Liver (tissue), 9 donors: ENCODE results near the gene SPTLC3. TPM values are rescaled to one million over a fixed set of nuclear protein-coding genes. Genes with fewer than 3 reads are reported as not detected.
A peak's percentile ranks its signal among the peaks of the same experiment; 100 is the strongest.
"Not testable (repeated sequence)": the region's sequence is repeated elsewhere in the genome, so short reads cannot be mapped to it uniquely, and the experiment has no call there.

Experiments used
- DNase-seq: peaks from one replicate; pipeline ENCODE4 v3.0.0-alpha.2; 2017; ENCODE audit warnings: low spot score
- H3K27ac ChIP-seq, 2 donors: one replicate each; pipeline ENCODE4 v1.7.0; 2013; ENCODE audit warnings: inconsistent platforms in 2 of 2, low read length in 2 of 2, control low read depth in 1 of 2, low read depth in 1 of 2, mild to moderate bottlenecking in 1 of 2
- H3K27me3 ChIP-seq, 4 donors: one replicate each; pipeline versions ENCODE4 v1.6.1 to v1.7.0; 2013; ENCODE audit warnings: low read length in 3 of 4, inconsistent platforms in 1 of 4, mild to moderate bottlenecking in 1 of 4, moderate library complexity in 1 of 4; ENCODE audit not compliant: control insufficient read depth in 4 of 4, insufficient read depth in 4 of 4
- H3K36me3 ChIP-seq, 4 donors: one replicate each; pipeline versions ENCODE4 v1.6.1 to v1.7.0; 2013; ENCODE audit warnings: low read length in 3 of 4, mild to moderate bottlenecking in 3 of 4, low read depth in 1 of 4, moderate library complexity in 1 of 4; ENCODE audit not compliant: control insufficient read depth in 4 of 4, insufficient read depth in 3 of 4
- H3K4me1 ChIP-seq, 4 donors: one replicate each; pipeline versions ENCODE4 v1.6.1 to v1.7.0; 2013; ENCODE audit warnings: low read length in 3 of 4, mild to moderate bottlenecking in 3 of 4, moderate library complexity in 1 of 4; ENCODE audit not compliant: control insufficient read depth in 4 of 4, insufficient read depth in 4 of 4
- H3K4me3 ChIP-seq, 3 donors: one replicate each; pipeline versions ENCODE4 v1.6.1 to v1.7.0; 2013; ENCODE audit warnings: low read length in 3 of 3, control low read depth in 1 of 3, low read depth in 1 of 3, mild to moderate bottlenecking in 1 of 3
- H3K9ac ChIP-seq, 2 donors: one replicate each; pipeline ENCODE4 v1.7.0; 2013; ENCODE audit warnings: low read length in 2 of 2, mild to moderate bottlenecking in 2 of 2, moderate library complexity in 2 of 2, control low read depth in 1 of 2, low read depth in 1 of 2
- H3K9me3 ChIP-seq, 4 donors: one replicate each; pipeline versions ENCODE4 v1.6.1 to v1.7.0; 2013; ENCODE audit warnings: low read length in 3 of 4; ENCODE audit not compliant: control insufficient read depth in 4 of 4
- ATF3 ChIP-seq: IDR thresholded peaks from 2 replicates; pipeline ENCODE4 v1.6.1; 2016; ENCODE audit warnings: antibody characterized with exemption
- CTCF ChIP-seq: fragments of 150-350 bp; IDR thresholded peaks from 2 replicates; pipeline ENCODE4 v1.5.1; 2017; ENCODE audit warnings: improper control_type of control experiment, low read depth, low read length; ENCODE audit not compliant: missing input control
- EGR1 ChIP-seq, 2 donors: IDR thresholded peaks; 2 replicates each; pipeline ENCODE4 v1.6.1; 2016 to 2018; ENCODE audit warnings: antibody characterized with exemption in 2 of 2, low read depth in 2 of 2
- FOXA1 ChIP-seq: IDR thresholded peaks from 2 replicates; pipeline ENCODE4 v1.6.1; 2016; ENCODE audit warnings: antibody characterized with exemption
- FOXA2 ChIP-seq: IDR thresholded peaks from 2 replicates; pipeline ENCODE4 v1.6.1; 2016; ENCODE audit warnings: antibody characterized with exemption
- GABPA ChIP-seq, 2 donors: IDR thresholded peaks in 1 of 2; conservative IDR thresholded peaks in 1 of 2; 2 replicates each; pipeline ENCODE4 v1.6.1; 2016; ENCODE audit warnings: antibody characterized with exemption in 2 of 2, mild to moderate bottlenecking in 1 of 2, moderate library complexity in 1 of 2
- HNF4A ChIP-seq, 2 donors: conservative IDR thresholded peaks; 2 replicates each; pipeline ENCODE4 v1.6.1; 2016; ENCODE audit warnings: antibody characterized with exemption in 2 of 2, mild to moderate bottlenecking in 2 of 2
- HNF4G ChIP-seq: IDR thresholded peaks from 2 replicates; pipeline ENCODE4 v1.6.1; 2016; ENCODE audit warnings: antibody characterized with exemption
- JUND ChIP-seq, 2 donors: IDR thresholded peaks; 2 replicates each; pipeline ENCODE4 v1.6.1; 2016; ENCODE audit warnings: antibody characterized with exemption in 2 of 2
- MAX ChIP-seq: IDR thresholded peaks from 2 replicates; pipeline ENCODE4 v1.6.1; 2016; ENCODE audit warnings: antibody characterized with exemption
- NR2F2 ChIP-seq: IDR thresholded peaks from 2 replicates; pipeline ENCODE4 v1.6.1; 2016; ENCODE audit warnings: antibody characterized with exemption
- RAD21 ChIP-seq, 2 donors: IDR thresholded peaks; 2 replicates each; pipeline ENCODE4 v1.6.1; 2016; ENCODE audit warnings: antibody characterized with exemption in 2 of 2, mild to moderate bottlenecking in 2 of 2
- REST ChIP-seq: IDR thresholded peaks from 2 replicates; pipeline ENCODE4 v1.6.1; 2016; ENCODE audit warnings: antibody characterized with exemption, mild to moderate bottlenecking
- RXRA ChIP-seq, 2 donors: IDR thresholded peaks; 2 replicates each; pipeline ENCODE4 v1.6.1; 2017 to 2018; ENCODE audit warnings: antibody characterized with exemption in 2 of 2, mild to moderate bottlenecking in 1 of 2
- SP1 ChIP-seq: IDR thresholded peaks from 2 replicates; pipeline ENCODE4 v1.6.1; 2018; ENCODE audit warnings: antibody characterized with exemption, mild to moderate bottlenecking
- TAF1 ChIP-seq: conservative IDR thresholded peaks from 2 replicates; pipeline ENCODE4 v1.6.1; 2016; ENCODE audit warnings: antibody characterized with exemption, mild to moderate bottlenecking
- YY1 ChIP-seq: IDR thresholded peaks from 2 replicates; pipeline ENCODE4 v1.6.1; 2016; ENCODE audit warnings: antibody characterized with exemption, mild to moderate bottlenecking
- ZBTB33 ChIP-seq: IDR thresholded peaks from 2 replicates; pipeline ENCODE4 v1.6.1; 2016; ENCODE audit warnings: antibody characterized with exemption
- WGBS: extraction: QIAGEN DNeasy Blood & Tissue Kit; methylation state at CpG from one replicate; pipeline ENCODE4 v1.1.7; 2013; 5-methylcytosine and 5-hydroxymethylcytosine counted together
- polyA plus RNA-seq, 2 donors: library from polyadenylated mRNA; stranded (reverse) in 1 of 2; unstranded in 1 of 2; fragments of 200-250 nt in 1 of 2; fragments of >200 nt in 1 of 2; fragmentation: Nextera tagmentation in 1 of 2; extraction: Ambion mirVana in 1 of 2; gene quantifications; one replicate each; pipeline versions ENCODE4 v1.2.1 to v1.2.3, GENCODE V29; 2013 to 2015
- total RNA-seq, 2 donors: library from RNA; depleted of rRNA; stranded (reverse); fragments of >200 nt; gene quantifications; one replicate each; pipeline ENCODE4 v1.2.3, GENCODE V29; 2014
- donor health status: healthy.
- donor health status: healthy.
- donor health status: healthy.
- donor health status: healthy.
- donor health status: healthy.

SPTLC3 gene
- total and polyA plus RNA-seq, 4 donors = 4.2 to 40.9 (median 20.4) TPM

GRCh38 chr20:12978613-12979495, 29.9 kb upstream of the SPTLC3 start (continued):
- no peak for TF ChIP-seq CTCF
- no peak for TF ChIP-seq SP1
- TF ChIP-seq RXRA (IDR thresholded peaks at IDR 0.05) = peak in 1 of 2 donors; percentile 4

GRCh38 chr20:12979713-12980112, 29.1 kb upstream of the SPTLC3 start:
- H3K4me1 ChIP-seq = peaks cover 1 to 24% (median 12%) of the 10 kb centered on the region in 4 donors
- not testable (repeated sequence) for H3K27ac ChIP-seq, DNase-seq, H3K9me3 ChIP-seq, H3K36me3 ChIP-seq, H3K9ac ChIP-seq, H3K27me3 ChIP-seq, H3K4me3 ChIP-seq
- 94% methylated on average over 3 of the region's 3 CpGs for WGBS

- Histone ChIP-seq H3K9ac (no peak overlapping the region), H3K4me1 (peaks cover 1 to 19% (median 6%) of the 10 kb centered on the region in 4 donors), H3K4me3 (no peak overlapping the region), H3K36me3 (no peaks in the 10 kb centered on the region), H3K27me3 (no peaks in the 10 kb centered on the region), H3K27ac (no peak overlapping the region), H3K9me3 (no peaks in the 10 kb centered on the region)
- WGBS = 91% methylated on average over 2 of the region's 2 CpGs
- no peak for TF ChIP-seq RAD21 (IDR thresholded peaks at IDR 0.05)
- TF ChIP-seq CTCF = no peak
- TF ChIP-seq TAF1 = no peak
- no peak for TF ChIP-seq FOXA2
- TF ChIP-seq HNF4G = no peak
- TF ChIP-seq EGR1 (IDR thresholded peaks at IDR 0.05; ENCODE audit: low read depth in 2 of 2) = no peak
- no peak for TF ChIP-seq ZBTB33
- TF ChIP-seq MAX = no peak
- TF ChIP-seq FOXA1 = no peak
- TF ChIP-seq JUND (IDR thresholded peaks at IDR 0.05) = no peak
- TF ChIP-seq YY1 = no peak
- TF ChIP-seq REST = no peak
- no peak for TF ChIP-seq SP1
- no peak for TF ChIP-seq NR2F2
- no peak for TF ChIP-seq ATF3
- TF ChIP-seq RXRA (IDR thresholded peaks at IDR 0.05) = no peak
- TF ChIP-seq HNF4A (conservative IDR thresholded peaks at IDR 0.05) = no peak
- TF ChIP-seq GABPA (IDR thresholded peaks at IDR 0.05 in 1 of 2, conservative IDR thresholded peaks at IDR 0.05 in 1 of 2) = no peak
- DNase-seq = no peak
These were observed 26.7 kb upstream of the SPTLC3 start for GRCh38 chr20:12982098-12982497.
